GM18909 (cell line): ENCODE measurements around the gene ANO10.

ENCODE experiments used
- ATAC-seq: cut with Tn5 transposase; IDR thresholded peaks from one replicate; pipeline ENCODE4 v1.9.1; 2021; ENCODE audit warnings: mild to moderate bottlenecking; ENCODE audit not compliant: unreplicated experiment, poor library complexity

Gene ANO10

GRCh38 chr3:43435706-43436105 lies 186.1 kb downstream of the ANO10 start:
- ATAC-seq: no peak

GRCh38 chr3:43434431-43434830 lies 187.4 kb downstream of the ANO10 start:
- ATAC-seq: no peak

GRCh38 chr3:43432462-43432861 lies 189.3 kb downstream of the ANO10 start:
- no peak for ATAC-seq

- ATAC-seq: no peak
These were observed 195.4 kb downstream of the ANO10 start for GRCh38 chr3:43426388-43426787.

GRCh38 chr3:43425829-43426228 lies 196.0 kb downstream of the ANO10 start:
- no peak for ATAC-seq

GRCh38 chr3:43423639-43424038 lies 198.2 kb downstream of the ANO10 start:
- ATAC-seq: no peak

GRCh38 chr3:43423142-43423541 lies 198.7 kb downstream of the ANO10 start:
- ATAC-seq: no peak

- ATAC-seq: no peak
These were observed 203.1 kb downstream of the ANO10 start for GRCh38 chr3:43418601-43419272.

GRCh38 chr3:43417133-43417532 lies 204.7 kb downstream of the ANO10 start:
- ATAC-seq: no peak

- ATAC-seq: no peak
These were observed 206.7 kb downstream of the ANO10 start for GRCh38 chr3:43415088-43415487.

- ATAC-seq: no peak
These were observed 208.0 kb downstream of the ANO10 start for GRCh38 chr3:43413676-43414368.

GRCh38 chr3:43411429-43411828 lies 210.4 kb downstream of the ANO10 start:
- ATAC-seq: no peak

- ATAC-seq: no peak
These were observed 211.2 kb downstream of the ANO10 start for GRCh38 chr3:43410592-43410991.

GRCh38 chr3:43409506-43409905 lies 212.3 kb downstream of the ANO10 start:
- no peak for ATAC-seq

- no peak for ATAC-seq
These were observed 215.2 kb downstream of the ANO10 start for GRCh38 chr3:43406643-43407023.

GRCh38 chr3:43405888-43406642 lies 215.7 kb downstream of the ANO10 start:
- no peak for ATAC-seq

- ATAC-seq: no peak
These were observed 220.8 kb downstream of the ANO10 start for GRCh38 chr3:43400781-43401730.

- ATAC-seq: no peak
These were observed 221.6 kb downstream of the ANO10 start for GRCh38 chr3:43400167-43400566.

GRCh38 chr3:43399034-43399433 lies 222.8 kb downstream of the ANO10 start:
- ATAC-seq: no peak

GRCh38 chr3:43394041-43394554 lies 227.7 kb downstream of the ANO10 start:
- no peak for ATAC-seq
